Psoas muscle (tissue), 8 donors: Measurements from ENCODE around the gene PITPNM3. TPM values are rescaled to one million over a fixed set of nuclear protein-coding genes. Genes with fewer than 3 reads are reported as not detected.

Experiments
- ATAC-seq, 4 donors: fragments of 200-7000 bp; cut with Tn5 transposase; one replicate each; pipeline ENCODE4 v1.9.1; 2020; ENCODE audit warnings: moderate library complexity in 3 of 4, mild to moderate bottlenecking in 2 of 4
- DNase-seq, 2 donors: peaks; one replicate each; pipeline ENCODE4 v3.0.0-alpha.2; 2020
- H3K27ac ChIP-seq: fragments of 200-600 bp; one replicate; pipeline ENCODE4 v1.8.0; 2022
- H3K27me3 ChIP-seq, 3 donors: fragments of 200-600 bp in 1 of 3; one replicate each; pipeline versions ENCODE4 v1.6.1 to v1.8.0; 2013 to 2022; ENCODE audit warnings: low read length in 2 of 3, mild to moderate bottlenecking in 2 of 3, moderate library complexity in 1 of 3; ENCODE audit not compliant: insufficient read depth in 3 of 3
- H3K36me3 ChIP-seq, 2 donors: fragments of 200-600 bp in 1 of 2; one replicate each; pipeline versions ENCODE4 v1.6.1 to v1.8.0; 2013 to 2022; ENCODE audit warnings: low read depth in 1 of 2, mild to moderate bottlenecking in 1 of 2, moderate library complexity in 1 of 2; ENCODE audit not compliant: insufficient read depth in 1 of 2
- H3K4me1 ChIP-seq: fragments of 200-600 bp; one replicate; pipeline ENCODE4 v1.8.0; 2022
- H3K4me3 ChIP-seq: fragments of 200-600 bp; one replicate; pipeline ENCODE4 v1.8.0; 2022; ENCODE audit warnings: mild to moderate bottlenecking
- H3K9me3 ChIP-seq: fragments of 200-600 bp; one replicate; pipeline ENCODE4 v1.8.0; 2022
- CTCF ChIP-seq: fragments of 200-600 bp; IDR thresholded peaks from one replicate; pipeline ENCODE4 v1.8.0; 2022; ENCODE audit warnings: antibody characterized with exemption
- WGBS, 3 donors: extraction: QIAGEN DNeasy Blood & Tissue Kit; methylation state at CpG; one replicate each; pipeline versions ENCODE4 v1.1.6 to v1.1.7; 2013; 5-methylcytosine and 5-hydroxymethylcytosine counted together
- intact Hi-C, 2 donors: fragments of 100-400 bp; cut with DNase I; formaldehyde crosslinking; loops; one replicate each; pipeline versions ENCODE4 v1.11.0 to v1.14.2; 2022
- polyA plus RNA-seq, 3 donors: library from polyadenylated mRNA; stranded (reverse); fragments of 200-250 nt; gene quantifications; one replicate each; pipeline ENCODE4 v1.2.3, GENCODE V29; 2013
- total RNA-seq, 4 donors: library from RNA; stranded (reverse); fragmentation: NEBNext Ultra II Directional in 2 of 4; extraction: Animal tissue kit (Norgen Biotek cat#: 25700) in 2 of 4; gene quantifications; one replicate each; pipeline versions ENCODE4 v1.2.1 to v1.2.4, GENCODE V29; 2021 to 2023
- donor health status: healthy with polysubstance abuse.
- donor health status: DM: no; HTN: no; CAD: no; lungs with moderate emphysema.
- donor health status: Bipolar disorder and iron deficiency.
- donor health status: healthy.
- donor health status: DM: yes; HTN: yes; CAD: no.
- donor health status: DM: no; HTN: no; CAD: no.
- donor health status: DM: no; HTN: no; CAD: no.
- donor health status: DM: yes; HTN: yes; CAD: no.

PITPNM3 gene
- total and polyA plus RNA-seq, 7 donors: 0.08 to 0.65 (median 0.32) TPM

DNA sequence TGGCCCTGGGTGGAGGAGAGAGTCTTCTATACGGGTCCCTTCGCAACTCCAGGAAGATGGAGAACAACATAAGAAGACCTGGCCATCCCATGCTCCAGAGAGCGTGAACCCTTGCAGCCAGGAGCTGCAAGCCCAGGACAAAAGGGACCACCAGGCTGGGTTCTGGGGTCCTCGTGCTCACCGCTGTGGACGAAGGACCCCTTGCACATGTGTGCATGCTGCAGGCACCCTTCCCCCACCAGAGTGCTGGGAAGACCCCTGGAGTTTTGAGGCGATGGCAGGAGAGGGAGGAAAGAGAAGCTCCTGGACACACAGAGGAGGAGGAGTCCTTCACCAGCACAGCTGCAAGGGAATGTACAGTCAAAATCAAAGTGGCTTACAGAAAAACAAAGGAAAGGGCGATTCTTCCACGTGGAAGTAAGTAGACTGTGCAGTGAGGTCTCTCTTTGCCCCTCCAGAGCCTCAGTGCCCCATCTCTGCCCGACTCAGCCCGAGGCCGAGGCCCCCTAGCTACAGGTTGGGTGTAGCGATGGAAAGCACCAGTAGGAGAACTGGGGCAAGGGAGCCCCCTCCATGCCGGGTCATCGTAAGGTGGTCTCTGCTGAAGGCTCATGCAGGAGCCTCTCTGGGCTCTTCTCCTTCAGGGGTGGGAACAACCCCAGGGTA is 60.8 kb downstream of the PITPNM3 start:
- WGBS, 3 donors: 71 to 77% (median 73%) methylated on average over 15 of the region's 15 CpGs
- no peak for TF ChIP-seq CTCF
- H3K27me3 ChIP-seq: peaks cover 0 to 3% (median 0%) of the 10 kb centered on the region in 3 donors
- no peak overlapping the region for H3K27ac ChIP-seq
- peaks cover 3% of the 10 kb centered on the region for H3K4me1 ChIP-seq
- no peaks in the 10 kb centered on the region for H3K9me3 ChIP-seq
- no peaks in the 10 kb centered on the region for H3K36me3 ChIP-seq
- ATAC-seq: no peak
- H3K4me3 ChIP-seq: no peak overlapping the region
- intact Hi-C loops: no loop called here
- DNase-seq: peak in 1 of 2 donors; percentile 31

GRCh38 chr17:6494239-6494941 is 62.0 kb downstream of the PITPNM3 start:
- peaks cover 3% of the 10 kb centered on the region for H3K4me1 ChIP-seq
- H3K27me3 ChIP-seq: peaks cover 0 to 3% (median 0%) of the 10 kb centered on the region in 3 donors
- ATAC-seq: peak in 2 of 4 donors; percentile 36 to 67
- H3K27ac ChIP-seq: no peak overlapping the region
- no peak overlapping the region for H3K4me3 ChIP-seq
- DNase-seq: peak in 1 of 2 donors; percentile 35
- WGBS, 3 donors: 54 to 59% (median 59%) methylated on average over 5 of the region's 5 CpGs
- no peaks in the 10 kb centered on the region for H3K9me3 ChIP-seq
- intact Hi-C loops: no loop called here
- no peak for TF ChIP-seq CTCF
- H3K36me3 ChIP-seq: no peaks in the 10 kb centered on the region

DNA sequence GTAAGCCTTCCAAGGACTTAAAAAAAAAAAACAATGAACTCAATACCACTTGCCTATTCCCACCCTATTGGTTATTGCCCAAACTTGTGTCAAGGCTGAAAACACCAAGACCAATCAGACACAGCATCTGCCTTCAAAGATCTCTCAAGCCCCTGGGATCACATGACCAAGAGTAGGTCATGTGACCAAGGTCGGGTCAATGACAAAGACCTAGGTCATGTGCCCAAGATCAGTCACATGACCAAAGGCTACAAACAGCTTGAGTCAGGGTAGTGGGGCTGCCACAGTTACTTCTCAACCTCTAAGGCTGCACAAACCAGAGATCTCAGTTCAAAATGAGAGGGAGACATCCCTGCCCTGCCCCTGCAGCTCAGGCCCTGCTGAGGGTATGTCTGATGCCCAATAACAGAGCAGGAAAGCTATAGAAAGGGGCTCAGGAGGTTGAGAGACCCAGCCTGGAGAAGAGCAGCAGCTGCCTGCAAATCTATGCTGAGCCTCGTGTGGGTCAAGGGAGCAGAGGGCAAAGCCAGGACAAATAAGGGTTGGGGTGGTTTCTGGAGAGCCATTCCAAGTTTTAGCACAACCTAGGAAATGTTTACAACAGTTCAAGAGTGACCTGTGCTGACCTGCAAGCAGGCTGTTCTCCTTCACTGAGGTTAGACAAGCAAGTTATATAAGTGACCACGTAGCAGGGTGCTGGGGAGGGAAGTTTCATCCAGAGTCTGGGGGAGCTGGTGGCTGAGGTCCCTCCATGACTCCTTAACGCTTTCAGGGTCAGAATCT is 63.3 kb downstream of the PITPNM3 start:
- ATAC-seq: no peak

More for the DNA sequence above, 63.3 kb downstream of the PITPNM3 start:
- peak in 1 of 2 donors; percentile 8 for DNase-seq
- Histone ChIP-seq H3K4me3 (no peak overlapping the region), H3K27me3 (peaks cover 0 to 3% (median 0%) of the 10 kb centered on the region in 3 donors), H3K4me1 (peaks cover 3% of the 10 kb centered on the region), H3K9me3 (no peaks in the 10 kb centered on the region), H3K27ac (no peak overlapping the region), H3K36me3 (no peaks in the 10 kb centered on the region)
- WGBS, 3 donors: 72 to 76% (median 75%) methylated on average over 4 of the region's 4 CpGs
- intact Hi-C loops: no loop called here
- no peak for TF ChIP-seq CTCF
